HCT116 (cell line): ENCODE data around the gene NMNAT3. TPM values are rescaled to one million over a fixed set of nuclear protein-coding genes. Genes with fewer than 3 reads are reported as not detected.

Source experiments
- ATAC-seq: fragments of 200-7000 bp; cut with Tn5 transposase; 2 replicates; pipeline ENCODE4 v1.9.1; 2020; ENCODE audit warnings: mild to moderate bottlenecking, moderate library complexity
- BruUV-seq: library from RNA; stranded (reverse); fragments of 400-500 nt; replicated peaks from 2 replicates; lab custom pipeline; 2021; lab: Mats Ljungman, UMichigan
- CTCF ChIA-PET: fragments of 300-600 bp; sonication (Branson Sonifier 250); formaldehyde crosslinking; loops from one replicate; lab custom pipeline; 2021; ENCODE audit warnings: antibody characterized with exemption; lab: Charles Lee
- POLR2A ChIA-PET: fragments of 300-600, 350-600 bp; sonication (Branson Sonifier 250); formaldehyde crosslinking; loops from one replicate; lab custom pipeline; 2021; ENCODE audit warnings: antibody characterized with exemption; lab: Charles Lee
- RAD21 ChIA-PET, 2 experiments: fragments of 300-600 bp; sonication (Branson Sonifier 250); formaldehyde crosslinking; loops; one replicate each; lab custom pipeline; 2023; ENCODE audit warnings: low total read pairs in 2 of 2; ENCODE audit not compliant: uncharacterized antibody in 2 of 2, unreplicated experiment in 2 of 2, low non-redundant PET in 1 of 2; lab: Charles Lee
- DNase-seq: peaks from one replicate; pipeline ENCODE4 v3.0.0-alpha.2; 2010; ENCODE audit warnings: low read depth, low spot score
- H2AFZ ChIP-seq: fragments of 200-600 bp; shearing (Covaris generic), sonication (generic); 2 replicates; pipeline ENCODE4 v1.6.1; 2017; ENCODE audit warnings: low read depth, mixed run types, mixed read lengths, antibody characterized with exemption, low read length; ENCODE audit not compliant: poor library complexity, severe bottlenecking
- H3K27ac ChIP-seq: 2 replicates; pipeline ENCODE4 v1.5.1; 2012; ENCODE audit warnings: low read depth, low read length
- H3K27me3 ChIP-seq: fragments of 200-600 bp; sonication (generic); 2 replicates; pipeline ENCODE4 v1.6.1; 2016; ENCODE audit warnings: mixed run types, low read length, mixed read lengths; ENCODE audit not compliant: insufficient read depth
- H3K36me3 ChIP-seq, 2 experiments: fragments of 200-500 bp in 1 of 2; fragments of 200-600 bp in 1 of 2; sonication (Bioruptor generic) in 1 of 2; sonication (generic) in 1 of 2; 2 replicates each; pipeline versions ENCODE4 v1.5.1 to v1.6.1; 2014 to 2016; ENCODE audit warnings: low read length in 2 of 2, inconsistent platforms in 1 of 2, mixed read lengths in 1 of 2, mixed run types in 1 of 2; ENCODE audit not compliant: insufficient read depth in 2 of 2, control insufficient read depth in 1 of 2
- H3K4me1 ChIP-seq, 2 experiments: fragments of 200-600 bp in 1 of 2; sonication (generic) in 1 of 2; 2 replicates each; pipeline versions ENCODE4 v1.5.1 to v1.6.1; 2012 to 2017; ENCODE audit warnings: low read length in 2 of 2, inconsistent platforms in 1 of 2, mild to moderate bottlenecking in 1 of 2, mixed read lengths in 1 of 2, mixed run types in 1 of 2, moderate library complexity in 1 of 2; ENCODE audit not compliant: insufficient read depth in 2 of 2, control insufficient read depth in 1 of 2
- H3K4me2 ChIP-seq: fragments of 200-600 bp; sonication (generic); 2 replicates; pipeline ENCODE4 v1.6.1; 2017; ENCODE audit warnings: mixed run types, low read length, mixed read lengths
- H3K4me3 ChIP-seq, 2 experiments: fragments of 200-600 bp in 1 of 2; sonication (generic) in 1 of 2; replicated peaks in 1 of 2; 2 replicates each; pipeline ENCODE4 v1.5.1; 2011 to 2016; ENCODE audit warnings: low read length in 2 of 2, control low read depth in 1 of 2, low read depth in 1 of 2, mild to moderate bottlenecking in 1 of 2, mixed read lengths in 1 of 2, mixed run types in 1 of 2
- H3K79me2 ChIP-seq: fragments of 200-600 bp; sonication (generic); 2 replicates; pipeline ENCODE4 v1.6.1; 2017; ENCODE audit warnings: mild to moderate bottlenecking, mixed run types, low read length, moderate library complexity, mixed read lengths; ENCODE audit not compliant: insufficient read depth
- H3K9ac ChIP-seq: fragments of 200-600 bp; sonication (generic); 2 replicates; pipeline ENCODE4 v1.6.1; 2016; ENCODE audit warnings: low read length, mixed read lengths
- H3K9me2 ChIP-seq: fragments of 200-600 bp; sonication (generic), shearing (Covaris generic); 2 replicates; pipeline ENCODE4 v1.6.1; 2017; ENCODE audit warnings: mixed run types, mild to moderate bottlenecking, moderate library complexity; ENCODE audit not compliant: insufficient read depth
- H3K9me3 ChIP-seq, 2 experiments: fragments of 200-500 bp in 1 of 2; fragments of 200-600 bp in 1 of 2; sonication (Bioruptor generic) in 1 of 2; sonication (generic) in 1 of 2; 2 replicates each; pipeline ENCODE4 v1.6.1; 2014 to 2017; ENCODE audit warnings: low read length in 2 of 2, mixed read lengths in 2 of 2, inconsistent platforms in 1 of 2, low read depth in 1 of 2, mild to moderate bottlenecking in 1 of 2, mixed run types in 1 of 2, moderate library complexity in 1 of 2; ENCODE audit not compliant: control insufficient read depth in 1 of 2, insufficient read depth in 1 of 2
- H4K20me1 ChIP-seq: fragments of 200-600 bp; sonication (generic), shearing (Covaris generic); 2 replicates; pipeline ENCODE4 v1.6.1; 2017; ENCODE audit warnings: mixed run types, mild to moderate bottlenecking, moderate library complexity; ENCODE audit not compliant: insufficient read depth
- MAX ChIP-seq: IDR thresholded peaks from 2 replicates; pipeline ENCODE4 v1.6.1; 2012
- RAD21 ChIP-seq: IDR thresholded peaks from 2 replicates; pipeline ENCODE4 v1.6.1; 2012; ENCODE audit warnings: low read depth, mild to moderate bottlenecking
- SP1 ChIP-seq: IDR thresholded peaks from 2 replicates; pipeline ENCODE4 v1.6.1; 2012; ENCODE audit warnings: low read depth
- TCF7L2 ChIP-seq: IDR thresholded peaks from 2 replicates; pipeline ENCODE4 v1.7.0; 2011; ENCODE audit warnings: borderline replicate concordance, inconsistent platforms; ENCODE audit not compliant: insufficient read depth, insufficient read length; ENCODE audit errors: extremely low read depth
- intact Hi-C: fragments of 100-400 bp; cut with micrococcal nuclease; formaldehyde crosslinking; loops from 2 replicates; pipeline ENCODE4 v1.10.0; 2022
- total RNA-seq: library from RNA; stranded (reverse); gene quantifications from one replicate; pipeline ENCODE4 v1.2.1, GENCODE V29; 2021; ENCODE audit not compliant: unreplicated experiment

NMNAT3 gene
- total RNA-seq, 1 experiment from 2014 or later, result 5.7 TPM

- Histone ChIP-seq H3K9me3 (no peaks in the 10 kb centered on the region), H4K20me1 (no peaks in the 10 kb centered on the region)
- TF ChIP-seq SP1 (no peak), TCF7L2 (peak; percentile 73)
- TF ChIP-seq, all 23 proteins: peak for 1
- Histone ChIP-seq H3K27me3 (no peaks in the 10 kb centered on the region), H3K36me3 (no peaks in the 10 kb centered on the region), H3K4me2 (peak overlapping the region; percentile 54), H2AFZ (no peak overlapping the region), H3K79me2 (no peaks in the 10 kb centered on the region), H3K4me1 (peaks cover 16 to 20% of the 10 kb centered on the region in 2 experiments), H3K9ac (no peak overlapping the region), H3K27ac (no peak overlapping the region), H3K9me2 (no peaks in the 10 kb centered on the region), H3K4me3 (no peak overlapping the region)
- intact Hi-C loops, result no loop called here
- peak; percentile 75 for ATAC-seq
- ChIA-PET CTCF (no interaction called here), POLR2A (no interaction called here), RAD21 (no interaction called here)
- no peak for DNase-seq
- BruUV-seq, result no TSS peak
Observed at GRCh38 chr3:139654637-139655365, 23.0 kb downstream of the NMNAT3 start.

GRCh38 chr3:139653582-139653981 is 24.2 kb downstream of the NMNAT3 start:
- DNase-seq (no peak), ATAC-seq (peak; percentile 65)
- intact Hi-C loops, result no loop called here
- Histone ChIP-seq H3K27me3 (no peaks in the 10 kb centered on the region), H3K79me2 (no peaks in the 10 kb centered on the region), H3K4me1 (peaks cover 16 to 20% of the 10 kb centered on the region in 2 experiments), H3K36me3 (no peaks in the 10 kb centered on the region), H4K20me1 (no peaks in the 10 kb centered on the region), H3K9me2 (no peaks in the 10 kb centered on the region), H3K4me2 (peak overlapping the region; percentile 54), H3K4me3 (no peak overlapping the region), H2AFZ (no peak overlapping the region), H3K9me3 (no peaks in the 10 kb centered on the region), H3K27ac (no peak overlapping the region), H3K9ac (no peak overlapping the region)
- CTCF ChIA-PET, result no interaction called here
- POLR2A ChIA-PET, result no interaction called here
- BruUV-seq, result no TSS peak
- RAD21 ChIA-PET, result no interaction called here
- TF ChIP-seq RAD21 (no peak), MAX (no peak)
